H1 (cell line): ENCODE data around the gene NCK2. TPM values are rescaled to one million over a fixed set of nuclear protein-coding genes. Genes with fewer than 3 reads are reported as not detected.

Source experiments
- CTCF ChIA-PET: fragments of 300-600 bp; sonication (Branson Sonifier 250); formaldehyde crosslinking; loops from one replicate; lab custom pipeline; 2021; ENCODE audit not compliant: partially characterized antibody; lab: Charles Lee
- POLR2A ChIA-PET: fragments of 300-600 bp; sonication (Branson Sonifier 250); formaldehyde crosslinking; loops from one replicate; lab custom pipeline; 2021; ENCODE audit warnings: inconsistent platforms; ENCODE audit not compliant: partially characterized antibody; lab: Charles Lee
- DNase-seq, 2 experiments: peaks; one replicate each; pipeline versions ENCODE4 v3.0.0 to v3.0.0-alpha.2; 2010 to 2022; ENCODE audit warnings: low spot score in 2 of 2, low read depth in 1 of 2, mixed read lengths in 1 of 2
- FAIRE-seq: peaks from 2 replicates; lab custom pipeline; 2011; peaks lifted over from hg19 to GRCh38; lab: Jason Lieb, UNC
- H2AFZ ChIP-seq: 2 replicates; pipeline ENCODE4 v1.8.1; 2012; ENCODE audit warnings: low read length, inconsistent platforms
- H2AK5ac ChIP-seq: 2 replicates; pipeline ENCODE4 v1.6.1; 2013; ENCODE audit warnings: low read depth, low read length
- H2BK120ac ChIP-seq: replicated peaks from 2 replicates; pipeline ENCODE3; 2013; ENCODE audit warnings: low read depth, low read length, inconsistent platforms
- H2BK12ac ChIP-seq: 2 replicates; pipeline ENCODE4 v1.6.1; 2013; ENCODE audit warnings: low read depth, low read length
- H2BK15ac ChIP-seq: 2 replicates; pipeline ENCODE4 v1.6.1; 2013; ENCODE audit warnings: low read length
- H2BK20ac ChIP-seq: 2 replicates; pipeline ENCODE4 v1.6.1; 2013; ENCODE audit warnings: low read length
- H2BK5ac ChIP-seq: 2 replicates; pipeline ENCODE4 v1.6.1; 2013; ENCODE audit warnings: low read depth, low read length
- H3K14ac ChIP-seq: 2 replicates; pipeline ENCODE4 v1.6.1; 2013; ENCODE audit warnings: inconsistent platforms; ENCODE audit not compliant: insufficient read length
- H3K18ac ChIP-seq: 2 replicates; pipeline ENCODE4 v1.6.1; 2013; ENCODE audit warnings: low read length; ENCODE audit errors: extremely low read depth
- H3K23ac ChIP-seq: 2 replicates; pipeline ENCODE4 v1.6.1; 2013; ENCODE audit warnings: inconsistent platforms; ENCODE audit not compliant: insufficient read length
- H3K23me2 ChIP-seq: 2 replicates; pipeline ENCODE4 v1.6.1; 2013; ENCODE audit warnings: low read depth, low read length
- H3K27ac ChIP-seq: 2 replicates; pipeline ENCODE4 v1.6.1; 2011; ENCODE audit warnings: low read depth, low read length, inconsistent platforms
- H3K27me3 ChIP-seq, 4 experiments: replicated peaks in 1 of 4; 1 replicate in 1 of 4; 2 replicates in 3 of 4; pipeline versions ENCODE4 v1.6.1 to v1.8.1; 2011 to 2013; ENCODE audit warnings: low read length in 3 of 4, mild to moderate bottlenecking in 3 of 4, inconsistent platforms in 2 of 4, mixed read lengths in 2 of 4, moderate library complexity in 1 of 4; ENCODE audit not compliant: control insufficient read depth in 3 of 4, insufficient read depth in 3 of 4; ENCODE audit errors: extremely low read depth in 1 of 4
- H3K36me3 ChIP-seq, 4 experiments: 2 replicates each; pipeline versions ENCODE4 v1.6.1 to v1.8.1; 2011 to 2013; ENCODE audit warnings: mild to moderate bottlenecking in 4 of 4, low read length in 3 of 4, moderate library complexity in 2 of 4, control low read depth in 1 of 4, inconsistent platforms in 1 of 4; ENCODE audit not compliant: insufficient read depth in 4 of 4, control insufficient read depth in 2 of 4
- H3K4ac ChIP-seq: replicated peaks from 2 replicates; pipeline ENCODE3; 2013; ENCODE audit warnings: low read length, low read depth, mixed read lengths, inconsistent platforms; ENCODE audit not compliant: insufficient read length
- H3K4me1 ChIP-seq, 4 experiments: replicated peaks in 1 of 4; 1 replicate in 1 of 4; 2 replicates in 3 of 4; pipeline versions ENCODE4 v1.6.1 to v1.8.1; 2011 to 2013; ENCODE audit warnings: low read length in 3 of 4, inconsistent platforms in 2 of 4, mixed read lengths in 1 of 4; ENCODE audit not compliant: insufficient read depth in 4 of 4, control insufficient read depth in 3 of 4
- H3K4me2 ChIP-seq, 2 experiments: 2 replicates each; pipeline versions ENCODE4 v1.6.1 to v1.8.1; 2011 to 2013; ENCODE audit warnings: low read depth in 2 of 2, low read length in 2 of 2, control low read depth in 1 of 2, inconsistent platforms in 1 of 2, mild to moderate bottlenecking in 1 of 2; ENCODE audit not compliant: insufficient read depth in 1 of 2
- H3K4me3 ChIP-seq, 4 experiments: fragments of 200-600, 300-600 bp in 1 of 4; sonication (generic), shearing (Covaris generic), sonication (Bioruptor Twin) in 1 of 4; 2 replicates each; pipeline versions ENCODE4 v1.5.1 to v1.8.1; 2011 to 2016; ENCODE audit warnings: low read length in 4 of 4, low read depth in 3 of 4, control low read depth in 2 of 4, inconsistent platforms in 2 of 4, mild to moderate bottlenecking in 2 of 4, mixed read lengths in 1 of 4, moderate library complexity in 1 of 4; ENCODE audit not compliant: insufficient read depth in 2 of 4; ENCODE audit errors: extremely low read depth in 1 of 4
- H3K56ac ChIP-seq: replicated peaks from 2 replicates; pipeline ENCODE3; 2013; ENCODE audit warnings: low read depth, mild to moderate bottlenecking, mixed read lengths, low read length, inconsistent platforms; ENCODE audit not compliant: insufficient read length
- H3K79me1 ChIP-seq: 2 replicates; pipeline ENCODE4 v1.6.1; 2013; ENCODE audit warnings: low read depth, low read length, control low read depth
- H3K79me2 ChIP-seq, 2 experiments: 2 replicates each; pipeline versions ENCODE4 v1.6.1 to v1.8.1; 2012 to 2013; ENCODE audit warnings: low read length in 2 of 2, mild to moderate bottlenecking in 2 of 2, inconsistent platforms in 1 of 2; ENCODE audit not compliant: insufficient read depth in 2 of 2, control insufficient read depth in 1 of 2
- H3K9ac ChIP-seq, 4 experiments: replicated peaks in 1 of 4; 1 replicate in 1 of 4; 2 replicates in 3 of 4; pipeline versions ENCODE4 v1.6.1 to v1.8.1; 2011 to 2013; ENCODE audit warnings: low read depth in 3 of 4, low read length in 3 of 4, control low read depth in 2 of 4, mild to moderate bottlenecking in 2 of 4, moderate library complexity in 2 of 4, inconsistent platforms in 1 of 4; ENCODE audit errors: extremely low read depth in 1 of 4
- H3K9me3 ChIP-seq, 2 experiments: 2 replicates each; pipeline versions ENCODE4 v1.6.1 to v1.8.1; 2012 to 2013; ENCODE audit warnings: mild to moderate bottlenecking in 2 of 2, moderate library complexity in 2 of 2, control low read depth in 1 of 2, inconsistent platforms in 1 of 2, low read depth in 1 of 2, low read length in 1 of 2, mixed read lengths in 1 of 2; ENCODE audit not compliant: insufficient read depth in 2 of 2
- H4K20me1 ChIP-seq, 2 experiments: replicated peaks in 1 of 2; 2 replicates each; pipeline versions ENCODE3 to v1.8.1; 2011 to 2013; ENCODE audit warnings: inconsistent platforms in 2 of 2, low read length in 2 of 2, mild to moderate bottlenecking in 1 of 2; ENCODE audit not compliant: insufficient read depth in 2 of 2, control insufficient read depth in 1 of 2
- H4K5ac ChIP-seq: 2 replicates; pipeline ENCODE4 v1.6.1; 2013; ENCODE audit warnings: low read length, low read depth, mixed read lengths, inconsistent platforms; ENCODE audit not compliant: insufficient read length
- H4K8ac ChIP-seq: 2 replicates; pipeline ENCODE4 v1.8.0; 2013; ENCODE audit warnings: mild to moderate bottlenecking, moderate library complexity, low read length, inconsistent platforms; ENCODE audit not compliant: insufficient read depth; ENCODE audit errors: extremely low read depth
- H4K91ac ChIP-seq: replicated peaks from 2 replicates; pipeline ENCODE3; 2013; ENCODE audit warnings: low read length, mixed read lengths, inconsistent platforms; ENCODE audit not compliant: insufficient read length
- CREB1 ChIP-seq: IDR thresholded peaks from 2 replicates; pipeline ENCODE4 v1.6.1; 2012; ENCODE audit warnings: inconsistent platforms
- JUND ChIP-seq: IDR thresholded peaks from 2 replicates; pipeline ENCODE4 v1.6.1; 2011; ENCODE audit warnings: mild to moderate bottlenecking, improper control_type of control experiment, low read length
- TAF7 ChIP-seq: optimal IDR thresholded peaks from 2 replicates; pipeline ENCODE3; 2011; ENCODE audit warnings: low read depth, mild to moderate bottlenecking, inconsistent platforms, low read length, moderate library complexity, borderline replicate concordance
- WGBS, 2 experiments: shearing (Covaris generic) in 1 of 2; methylation state at CpG; one replicate each; pipeline versions ENCODE4 v1.1.6 to v1.1.7; 2013 to 2015; ENCODE audit warnings: low lambda C conversion rate in 2 of 2, mixed read lengths in 2 of 2, inconsistent platforms in 1 of 2, low coverage in 1 of 2, missing lambda C conversion rate in 1 of 2; ENCODE audit not compliant: insufficient replicate concordance in 2 of 2, insufficient coverage in 1 of 2, insufficient read length in 1 of 2; ENCODE audit errors: extremely low coverage in 1 of 2, missing lambda C conversion rate in 1 of 2; 5-methylcytosine and 5-hydroxymethylcytosine counted together
- polyA plus RNA-seq, 7 experiments: library from polyadenylated mRNA; depleted of rRNA in 3 of 7; stranded (reverse) in 5 of 7; unstranded in 2 of 7; fragments of >200 nt in 5 of 7; fragments of 200-250 nt in 2 of 7; gene quantifications; 1 replicate in 5 of 7; 2 replicates in 1 of 7; 4 replicates in 1 of 7; pipeline versions ENCODE4 v1.2.1 to v1.2.3, GENCODE V29; 2011 to 2013; ENCODE audit warnings: missing spikeins in 2 of 7, mixed read lengths in 2 of 7
- total RNA-seq: library from RNA; stranded (reverse); fragmentation: NEBNext Ultra II Directional; extraction: Animal tissue kit (Norgen Biotek cat#: 25700); gene quantifications from 2 replicates; pipeline ENCODE4 v1.2.1, GENCODE V29; 2021

Gene NCK2
- total and polyA plus RNA-seq, 2 of the 8 experiments (the other 6 are each of a cell fraction or from before 2014, with no cell fraction given) = 30.3 to 65.7 TPM

DNA sequence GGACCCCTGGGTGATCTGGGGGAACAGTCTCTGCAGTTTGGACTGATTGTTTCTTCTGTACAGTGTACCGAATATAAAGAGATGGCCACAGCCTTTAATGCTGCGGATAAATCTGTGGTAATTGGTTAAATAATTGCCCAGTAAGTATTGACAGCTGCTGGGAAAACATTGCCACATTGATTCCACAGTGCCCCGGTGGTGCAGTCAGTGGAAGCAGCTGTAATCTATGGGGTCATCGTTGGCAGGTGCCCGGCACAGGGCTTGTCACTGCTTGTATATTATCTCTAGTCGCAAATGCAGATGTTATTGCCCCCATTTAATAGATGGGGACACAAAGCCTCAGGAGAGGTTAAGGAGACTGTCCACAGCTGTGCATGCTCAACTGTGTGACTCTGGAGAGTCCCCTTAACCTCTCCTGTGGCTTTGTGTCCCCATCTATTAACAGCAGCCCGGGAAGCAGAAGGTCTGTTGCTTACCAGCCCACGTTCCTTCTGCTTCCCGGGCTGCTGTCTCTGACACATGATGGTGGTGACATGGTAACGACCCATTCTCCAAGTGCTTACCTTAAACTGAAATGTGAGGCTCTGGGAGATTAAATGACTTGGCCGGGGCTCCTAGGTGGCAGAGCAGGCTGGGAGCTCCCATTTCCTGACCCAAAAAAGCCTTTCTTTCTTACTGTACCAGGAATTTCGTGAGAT is 76.9 kb downstream of the NCK2 start:
- H4K5ac ChIP-seq = no peak overlapping the region
- TF ChIP-seq JUND = no peak
- no peak for TF ChIP-seq CREB1
- no peak for TF ChIP-seq TAF7

More for the DNA sequence above, 76.9 kb downstream of the NCK2 start:
- FAIRE-seq = no peak
- H3K4me1 ChIP-seq = no peaks in the 10 kb centered on the region
- H2BK15ac ChIP-seq = no peak overlapping the region
- H4K20me1 ChIP-seq = peaks cover 0 to 11% of the 10 kb centered on the region in 2 experiments
- H3K9me3 ChIP-seq = no peaks in the 10 kb centered on the region
- H4K91ac ChIP-seq = no peak overlapping the region
- H2BK120ac ChIP-seq = no peak overlapping the region
- ChIA-PET CTCF (interaction anchor here (0.5 to 1.8 kb wide), 5 partner anchors 9 to 529 kb away, joined by 3 read pairs; no protein-coding TSS in a partner anchor), POLR2A (no interaction called here)
- no peak overlapping the region for H3K9ac ChIP-seq
- H2AK5ac ChIP-seq = no peak overlapping the region
- H3K14ac ChIP-seq = no peak overlapping the region
- 88% methylated on average over 12 of the region's 12 CpGs; no CpG with 5 or more reads in 1 of the 2 experiments for WGBS, 2 experiments
- H3K56ac ChIP-seq = no peak overlapping the region
- no peak overlapping the region for H3K4me3 ChIP-seq
- H3K79me1 ChIP-seq = peaks cover 10% of the 10 kb centered on the region; the same call in 1 of the 2 replicates
- H4K8ac ChIP-seq = no peak overlapping the region
- no peak overlapping the region for H2AFZ ChIP-seq
- no peak overlapping the region for H2BK5ac ChIP-seq
- no peak for DNase-seq
- no peak overlapping the region for H2BK20ac ChIP-seq
- H3K27me3 ChIP-seq = no peaks in the 10 kb centered on the region
- H3K36me3 ChIP-seq = peaks cover 0 to 3% (median 1%) of the 10 kb centered on the region in 4 experiments; a peak in 3 of 8 replicates
- no peak overlapping the region for H3K27ac ChIP-seq
- no peaks in the 10 kb centered on the region for H3K23me2 ChIP-seq
- no peak overlapping the region for H3K18ac ChIP-seq
- H3K23ac ChIP-seq = no peak overlapping the region
- H2BK12ac ChIP-seq = no peak overlapping the region
- H3K4me2 ChIP-seq = no peak overlapping the region
- no peak overlapping the region for H3K4ac ChIP-seq
- H3K79me2 ChIP-seq = peaks cover 6 to 55% of the 10 kb centered on the region in 2 experiments; a peak in 3 of 4 replicates
